HG02852 (cell line): ENCODE results near the gene SH3BGRL3.
"Not testable (repeated sequence)": the region's sequence is repeated elsewhere in the genome, so short reads cannot be mapped to it uniquely, and the experiment has no call there.

Experiments used
- ATAC-seq: cut with Tn5 transposase; IDR thresholded peaks from one replicate; pipeline ENCODE4 v1.9.1; 2021; ENCODE audit warnings: mild to moderate bottlenecking, moderate library complexity; ENCODE audit not compliant: unreplicated experiment

The SH3BGRL3 gene

DNA sequence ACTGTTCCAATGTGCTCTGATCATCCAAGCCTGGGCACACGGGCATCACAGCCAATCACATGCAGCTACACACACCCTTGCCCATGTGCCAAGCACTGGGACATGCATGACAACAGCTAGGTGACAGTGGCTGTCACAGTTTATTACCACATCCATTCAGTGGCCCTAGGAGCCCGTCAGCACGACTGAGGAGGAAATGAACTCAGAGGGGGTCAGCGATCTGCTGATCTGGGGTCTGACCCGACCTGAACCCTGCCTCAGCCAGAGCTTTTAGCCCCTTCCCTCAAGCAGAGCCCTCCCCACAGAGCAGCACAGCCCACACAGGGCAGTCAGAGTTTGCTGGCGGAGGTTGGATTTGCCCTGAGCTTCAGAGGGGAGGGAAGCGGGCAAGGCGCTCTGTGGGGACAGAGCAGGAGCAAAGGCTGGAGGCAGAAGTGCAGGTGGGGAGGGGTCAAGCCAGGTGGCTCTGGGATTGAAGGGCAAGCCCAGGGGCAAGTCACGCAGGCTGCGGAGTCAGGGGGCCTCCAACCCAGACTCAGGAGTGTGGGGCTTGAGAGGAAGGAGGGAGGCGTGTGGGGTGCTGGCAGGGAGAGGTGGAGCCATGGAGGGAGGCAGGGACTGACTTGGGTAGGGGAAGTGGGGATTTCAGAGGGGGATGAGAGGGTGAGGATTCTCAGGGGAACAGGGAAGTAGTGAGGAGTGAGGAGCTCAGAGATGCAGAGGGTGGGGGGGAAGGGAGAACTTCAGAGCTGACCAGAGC is 10.4 kb downstream of the SH3BGRL3 start:
- no peak for ATAC-seq

DNA sequence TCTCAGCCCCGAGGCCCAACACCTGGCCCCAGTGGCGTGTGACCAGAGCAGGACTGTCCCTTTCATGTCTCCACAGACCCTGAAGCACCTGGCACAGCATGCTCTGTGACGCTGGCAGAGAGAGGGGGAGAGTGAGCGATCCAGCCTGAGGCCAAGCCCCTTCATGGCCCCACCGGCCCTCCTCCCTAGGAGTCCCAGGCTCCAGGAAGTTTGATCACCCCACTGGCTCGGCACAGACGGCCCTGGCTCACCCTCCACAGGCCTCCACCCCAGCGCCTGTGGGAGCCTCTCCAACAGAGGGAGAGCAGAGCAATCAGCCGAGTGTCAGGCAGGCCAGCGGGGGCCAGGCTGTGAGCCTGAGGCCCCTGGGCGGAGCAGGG is 11.0 kb downstream of the SH3BGRL3 start:
- no peak for ATAC-seq

DNA sequence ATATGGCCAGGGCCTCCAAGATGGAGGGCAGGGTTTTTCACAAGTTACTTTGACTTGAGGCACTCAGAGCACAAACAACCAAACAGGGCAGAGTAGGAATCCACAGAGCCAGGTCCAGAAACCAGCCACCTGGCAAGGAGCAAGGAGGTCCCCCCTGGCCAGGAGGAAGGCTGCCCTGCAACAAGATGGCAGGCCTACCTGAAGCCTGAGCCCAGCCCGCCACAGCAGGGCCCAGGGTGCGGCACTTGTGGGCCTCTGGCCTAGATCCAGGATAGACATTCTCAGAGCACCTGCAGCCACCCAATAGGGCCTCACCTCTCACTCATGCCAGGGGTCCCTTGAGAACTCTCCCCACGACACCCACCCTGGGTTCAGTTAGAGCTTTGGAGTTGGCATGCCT is 11.5 kb downstream of the SH3BGRL3 start:
- no peak for ATAC-seq

DNA sequence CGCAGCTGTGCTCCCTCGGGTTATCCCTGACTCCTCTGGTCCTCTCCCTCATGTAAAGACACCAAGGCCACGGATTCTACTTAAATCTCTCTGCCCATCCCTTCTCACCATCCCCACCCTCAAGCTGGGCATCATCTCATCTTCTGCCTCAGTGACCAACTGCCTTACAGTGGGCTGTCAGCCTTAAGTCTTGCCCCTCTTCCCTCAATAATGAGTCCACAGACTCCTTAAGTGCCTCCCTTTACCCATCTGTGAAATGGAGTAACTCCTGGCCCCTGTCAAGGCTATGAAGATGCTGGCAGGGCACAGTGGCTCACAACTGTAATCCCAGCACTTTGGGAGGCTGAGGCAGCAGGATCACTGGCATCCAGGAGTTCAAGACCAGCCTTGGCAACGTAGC is 12.1 kb downstream of the SH3BGRL3 start:
- ATAC-seq = no peak

DNA sequence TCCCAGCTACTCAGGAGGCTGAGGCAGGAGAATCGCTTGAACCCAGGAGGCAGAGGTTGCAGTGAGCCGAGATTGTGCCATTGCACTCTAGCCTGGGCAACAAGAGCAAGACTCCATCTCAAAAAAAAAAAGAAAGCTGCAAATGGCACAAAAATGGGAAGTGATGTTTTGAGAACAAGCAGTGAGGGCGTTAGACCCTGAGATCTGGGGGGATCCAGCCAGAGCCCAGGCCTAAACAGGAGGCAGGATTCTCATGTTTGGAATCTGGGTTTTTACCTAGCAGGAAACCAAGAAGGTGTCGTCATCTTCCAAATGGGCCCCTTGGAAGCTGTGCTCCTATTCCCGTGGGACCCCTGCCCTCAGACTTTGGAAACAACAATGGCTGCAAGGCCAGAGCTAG is 12.8 kb downstream of the SH3BGRL3 start:
- ATAC-seq = not testable (repeated sequence)

DNA sequence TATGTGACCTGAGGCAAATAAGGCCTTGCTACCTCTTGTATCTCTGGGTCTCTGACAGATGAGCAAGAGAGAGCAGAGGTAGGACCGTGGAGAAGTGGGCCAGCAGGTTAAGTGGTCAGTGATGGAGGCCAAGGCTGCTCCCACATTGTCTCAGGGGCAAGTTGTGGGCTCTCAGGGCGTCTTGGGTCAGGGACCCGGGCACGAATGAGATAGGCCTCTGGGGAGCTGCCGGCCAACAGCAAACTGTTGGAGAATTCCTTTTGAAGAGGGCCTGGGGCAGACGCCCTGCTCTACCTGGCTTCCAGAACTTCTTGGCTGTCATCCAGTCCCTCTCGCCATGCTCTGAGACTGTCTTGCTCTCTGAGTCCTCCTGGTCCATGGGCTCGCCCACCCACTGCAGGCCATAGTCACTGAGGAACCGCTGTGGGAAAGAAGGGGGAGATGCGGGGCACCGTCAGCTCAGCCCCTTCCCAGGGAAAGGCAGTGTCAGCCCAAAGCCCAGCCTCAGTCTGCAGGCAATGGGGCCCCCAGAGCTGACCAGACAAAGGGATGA is 14.1 kb downstream of the SH3BGRL3 start:
- ATAC-seq = no peak

DNA sequence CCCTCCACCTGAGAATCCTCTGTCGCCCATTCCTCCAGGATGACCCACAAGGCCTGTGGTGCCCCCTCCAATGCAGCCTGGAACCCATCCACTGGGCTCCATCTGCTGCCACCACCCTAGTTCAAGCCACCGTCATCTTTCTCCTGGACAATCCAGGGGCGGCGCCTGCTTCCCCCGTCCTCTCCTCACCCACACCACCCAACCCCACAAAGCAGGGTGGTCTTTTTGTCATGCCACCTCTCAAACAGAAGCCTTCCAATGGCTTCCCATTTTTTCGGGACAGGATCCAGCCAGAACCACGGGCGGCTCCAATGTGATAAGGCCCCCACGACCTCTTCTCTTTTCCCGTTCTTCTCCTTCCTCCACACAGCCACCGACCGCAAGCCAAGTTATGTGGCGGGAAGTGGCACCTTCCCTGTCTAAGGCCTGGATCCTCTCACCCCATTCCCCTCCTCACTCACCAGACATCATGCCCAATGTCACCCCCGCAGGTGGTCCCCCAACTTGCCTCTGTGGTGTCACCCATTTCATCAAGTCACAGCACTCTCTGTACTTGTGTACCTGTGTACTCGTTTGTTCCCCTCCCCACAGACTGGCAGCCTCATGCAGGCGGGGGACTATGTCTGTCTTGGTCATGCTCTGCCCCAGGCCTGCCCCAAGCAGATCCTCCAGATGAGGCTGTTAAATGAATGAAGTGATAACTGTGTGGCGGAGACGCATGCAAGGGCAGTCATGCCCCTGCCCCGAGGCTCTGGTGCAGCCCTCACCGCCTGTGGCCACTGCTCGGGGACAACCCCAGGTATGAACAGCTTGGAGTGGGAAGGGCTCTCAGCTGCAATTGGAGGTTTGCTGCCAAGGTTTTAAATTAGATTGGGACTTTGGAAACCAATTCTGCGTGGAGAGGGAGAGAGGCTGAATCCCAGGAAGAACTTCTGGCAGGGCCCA is 15.6 kb downstream of the SH3BGRL3 start:
- ATAC-seq = no peak

DNA sequence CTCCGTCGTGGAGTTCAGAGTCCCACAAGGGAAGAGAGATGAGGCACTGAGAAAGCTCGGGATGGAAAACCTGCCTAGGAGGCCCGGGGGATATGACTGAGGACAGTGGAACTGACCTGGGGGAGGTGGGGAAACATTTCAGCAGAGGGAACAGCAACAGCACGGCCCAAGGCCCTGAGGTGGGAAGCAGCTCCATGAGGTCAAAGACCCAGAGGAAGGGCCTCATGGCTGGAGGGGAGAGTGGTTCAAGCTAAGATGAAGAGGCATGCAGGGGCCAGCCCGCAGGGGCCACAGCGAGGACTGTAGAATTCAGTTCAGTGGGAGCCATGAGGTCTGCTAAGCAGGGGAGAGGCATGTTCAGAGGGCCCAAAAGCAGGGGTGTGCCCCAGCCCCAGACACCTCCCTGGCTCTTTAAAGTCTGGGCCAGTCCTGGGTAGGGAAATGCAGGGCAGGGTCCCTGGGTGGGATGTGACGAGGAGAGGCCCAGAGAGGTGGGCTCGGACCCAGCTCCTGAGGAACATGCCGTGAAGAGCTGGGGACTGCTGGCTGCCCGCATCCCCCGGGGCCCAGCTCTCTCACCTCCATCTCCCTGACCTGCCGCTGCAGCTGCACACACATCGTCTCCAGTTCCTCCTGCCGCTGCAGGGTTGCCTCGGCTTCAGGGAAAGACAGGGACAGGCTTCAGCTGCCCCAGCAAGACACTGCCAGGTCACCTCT is 16.6 kb downstream of the SH3BGRL3 start:
- no peak for ATAC-seq

DNA sequence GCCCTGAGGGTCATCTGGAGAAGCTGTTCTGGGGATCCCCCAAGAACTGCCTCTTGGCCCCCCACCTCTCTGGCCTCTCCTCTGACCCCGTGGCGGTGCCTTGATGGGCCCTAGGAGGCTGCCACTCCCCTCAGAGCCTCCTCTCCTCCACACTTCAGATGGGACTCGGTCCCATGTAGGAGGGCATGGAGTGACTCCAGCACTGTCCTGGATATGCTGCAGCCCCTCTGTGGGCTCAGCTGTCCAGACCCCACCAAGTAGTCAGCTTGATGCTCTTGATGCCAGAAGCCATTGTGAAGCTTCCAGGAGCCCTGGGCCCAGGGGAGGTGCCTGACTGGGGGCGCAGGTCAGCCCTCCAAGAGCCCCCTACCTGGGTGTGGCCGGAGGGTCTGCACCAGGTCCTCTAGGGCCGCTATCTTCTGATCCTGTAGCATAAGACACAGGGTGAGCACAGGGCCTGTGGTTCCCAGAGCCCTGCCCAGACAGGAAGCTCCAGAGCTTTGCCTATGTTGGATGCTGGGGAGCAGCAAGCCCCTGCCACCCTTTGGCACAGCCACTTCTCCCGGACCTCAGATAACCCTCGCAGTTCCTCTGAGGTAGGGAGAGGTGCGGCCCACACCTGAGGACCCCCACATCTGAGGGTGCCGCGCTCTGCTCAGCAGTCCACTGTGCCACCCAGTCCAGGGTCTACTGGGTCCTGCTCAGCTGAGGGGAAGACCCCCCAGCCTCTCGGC is 17.3 kb downstream of the SH3BGRL3 start:
- ATAC-seq = no peak

DNA sequence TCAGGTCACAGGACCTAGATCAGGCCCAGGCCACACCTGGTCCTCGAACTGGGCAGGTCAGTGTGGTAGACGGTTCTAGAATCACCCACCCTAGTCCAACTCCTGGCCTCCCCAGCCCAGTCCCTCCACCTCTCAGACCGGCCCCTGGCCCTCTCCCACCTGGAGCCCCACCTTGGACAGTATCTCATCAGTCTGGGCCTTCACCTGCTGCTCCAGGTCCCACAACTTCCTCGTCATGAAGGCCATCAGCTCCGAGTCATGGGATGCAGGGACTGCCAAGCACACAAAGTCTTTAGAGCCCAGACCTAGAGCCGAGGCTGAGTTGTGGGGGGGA is 17.9 kb downstream of the SH3BGRL3 start:
- no peak for ATAC-seq

DNA sequence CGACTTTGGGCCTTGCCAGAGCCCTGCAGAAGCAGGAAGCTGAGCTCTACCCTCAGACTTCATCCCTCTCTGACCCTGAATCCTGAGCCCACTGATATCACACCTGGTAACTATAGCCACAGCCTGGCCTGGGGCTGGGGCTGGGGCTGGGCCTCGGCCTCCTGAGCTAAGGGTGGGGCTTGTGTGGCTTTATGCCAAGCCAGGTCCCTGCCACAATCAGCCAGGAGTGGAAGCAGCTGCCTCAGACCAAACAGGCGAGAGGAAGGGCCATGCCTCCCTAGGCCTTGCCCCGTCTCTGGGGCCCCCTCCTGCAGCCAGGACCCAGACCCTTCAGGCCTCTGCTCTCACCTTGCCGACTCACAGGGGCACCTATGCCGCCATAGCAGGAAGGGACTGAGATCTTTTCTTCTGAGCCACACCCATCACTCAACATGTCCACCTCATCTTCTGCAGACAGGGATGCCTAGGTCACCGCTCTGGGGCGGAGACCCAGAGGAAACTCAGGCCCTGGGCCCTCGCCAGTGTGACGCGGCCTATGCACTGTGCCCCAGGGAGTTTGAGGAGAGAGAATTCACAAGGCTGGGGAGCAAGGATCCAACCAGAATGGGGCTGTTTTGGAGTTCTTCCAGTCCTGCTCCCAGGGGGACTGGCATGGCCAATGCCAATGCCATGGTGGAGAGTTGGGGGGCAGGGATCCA is 20.8 kb downstream of the SH3BGRL3 start:
- no peak for ATAC-seq

DNA sequence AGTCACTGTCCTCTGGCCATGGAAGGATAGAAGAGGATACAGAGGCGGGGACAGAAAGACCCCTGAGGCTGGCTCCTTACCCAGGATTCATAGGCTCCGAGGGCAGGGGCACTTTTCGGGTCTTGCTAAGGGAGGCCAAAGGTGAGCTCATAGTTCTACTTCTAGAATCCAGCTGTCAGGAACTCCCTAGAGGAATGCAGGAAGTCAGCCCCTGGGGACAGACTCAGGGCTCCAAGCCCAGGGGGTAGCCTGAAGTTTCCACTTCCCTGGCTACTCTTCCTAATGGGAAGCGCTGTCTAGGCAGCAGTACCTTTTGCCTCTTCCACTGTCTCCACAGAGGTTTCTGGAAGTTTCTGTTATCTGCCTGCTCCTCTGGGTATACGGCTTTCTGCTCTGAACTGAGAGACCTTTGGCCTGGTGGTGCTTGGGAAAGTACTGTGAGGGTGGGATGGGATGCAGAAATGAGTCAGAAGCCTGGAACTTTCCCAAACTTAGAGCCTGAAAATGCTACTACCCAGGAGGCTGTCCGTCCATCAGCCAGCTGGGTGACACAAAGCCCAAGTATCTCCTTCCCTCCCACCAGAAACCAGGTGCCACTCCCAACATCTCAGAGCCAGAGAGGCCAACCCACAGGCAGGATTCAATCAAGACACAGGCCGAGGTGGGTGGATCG is 23.0 kb downstream of the SH3BGRL3 start:
- ATAC-seq = no peak

DNA sequence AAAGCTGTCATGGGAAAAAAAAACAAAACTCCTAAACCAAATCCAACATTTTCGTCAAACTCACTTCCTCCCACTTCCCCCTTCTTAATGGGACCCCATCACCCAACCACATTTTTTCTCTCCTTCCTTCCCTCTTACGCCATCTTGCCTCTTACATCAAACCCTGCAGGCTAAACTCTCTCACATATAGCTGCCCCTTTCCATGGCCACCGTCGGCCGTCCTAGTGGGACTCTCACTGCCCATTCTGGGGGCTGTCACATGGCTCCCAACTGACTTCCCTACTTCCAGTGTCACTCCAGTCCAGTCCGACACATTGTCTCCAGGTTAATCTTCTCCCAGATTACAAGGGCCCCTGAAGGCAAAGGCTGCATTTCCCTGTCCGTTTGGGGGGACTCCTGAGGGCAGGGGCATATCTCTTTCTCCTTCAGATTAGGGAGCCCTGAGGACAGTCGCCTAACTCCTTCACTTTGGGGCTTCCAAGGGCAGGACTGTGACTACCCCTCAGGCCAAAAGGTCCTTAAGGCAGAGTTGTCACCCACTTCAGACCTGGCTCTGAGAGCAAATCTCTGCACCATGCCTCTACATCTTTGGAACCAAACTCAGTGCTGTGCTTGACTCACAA is 25.9 kb downstream of the SH3BGRL3 start:
- ATAC-seq = no peak

DNA sequence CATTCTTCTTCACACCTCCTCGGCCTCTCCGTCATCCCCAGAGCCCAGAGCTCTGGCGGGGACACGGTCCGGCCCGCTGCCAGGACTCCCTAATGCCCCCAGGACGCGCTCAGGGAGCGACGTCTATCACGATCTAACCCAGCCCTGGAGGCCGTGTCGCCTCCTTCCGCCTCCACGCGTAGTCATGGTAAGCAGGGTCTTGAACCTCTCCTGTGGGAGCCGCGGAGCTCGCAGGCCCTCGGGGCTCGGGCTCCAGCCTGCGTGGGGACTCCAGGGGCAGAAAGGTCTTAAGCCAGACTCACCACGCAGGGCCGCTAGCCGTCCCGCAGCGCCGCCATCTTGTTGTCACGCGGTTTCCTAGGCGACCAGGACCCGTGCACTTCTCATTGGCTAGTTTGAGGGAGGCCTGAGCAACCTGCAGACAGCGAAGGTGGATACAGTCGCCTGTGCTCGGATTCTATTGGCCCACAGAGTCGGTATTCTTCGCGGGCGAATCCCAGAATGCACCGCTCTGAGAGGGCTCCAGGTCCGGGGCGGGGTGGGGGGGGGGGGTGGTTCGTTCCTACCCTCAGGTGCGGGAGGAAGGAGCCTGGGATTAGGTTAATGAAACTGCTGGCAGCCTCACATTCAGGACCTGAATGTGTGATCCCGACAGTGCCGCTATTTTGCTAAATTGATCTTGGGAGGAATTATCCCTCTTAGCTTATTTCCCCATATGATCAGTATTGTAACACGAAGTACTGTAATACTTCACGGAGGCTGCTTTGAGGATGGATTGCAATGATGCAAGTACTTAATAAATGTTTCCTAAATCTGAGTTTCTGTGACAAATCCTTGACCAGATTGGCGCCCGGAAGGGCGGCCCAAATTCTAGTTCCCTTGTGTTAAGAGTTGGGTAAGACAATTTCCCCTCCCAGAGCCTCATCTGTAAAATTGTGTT is 26.7 kb downstream of the SH3BGRL3 start, which contains the start of gene UBXN11:
UBXN11 (minus strand) TSS at position 347 of the 940 bp plus-strand sequence. CDS start 3,753 bp downstream, outside the sequence.
- peak; percentile 98 for ATAC-seq

DNA sequence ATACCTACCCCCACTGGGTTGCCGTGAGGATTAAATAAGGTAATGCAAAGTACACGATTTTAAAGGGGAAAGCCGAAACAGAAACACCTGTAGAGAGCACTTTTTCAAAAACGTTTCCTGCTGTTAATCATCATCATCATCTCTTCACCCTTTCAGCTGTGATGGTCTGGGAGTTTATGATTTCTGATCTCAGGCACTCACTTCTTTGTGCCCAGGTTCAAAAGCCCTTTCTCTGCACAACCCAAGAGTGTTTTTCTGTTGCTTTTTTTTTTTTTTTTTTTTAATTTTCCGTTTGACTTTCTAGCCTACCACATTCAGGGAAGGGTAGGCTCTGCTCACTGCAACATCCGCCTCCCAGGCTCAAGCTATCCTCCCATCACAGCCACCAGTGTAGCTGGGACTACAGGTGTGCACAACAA is 27.5 kb downstream of the SH3BGRL3 start:
- ATAC-seq = no peak

DNA sequence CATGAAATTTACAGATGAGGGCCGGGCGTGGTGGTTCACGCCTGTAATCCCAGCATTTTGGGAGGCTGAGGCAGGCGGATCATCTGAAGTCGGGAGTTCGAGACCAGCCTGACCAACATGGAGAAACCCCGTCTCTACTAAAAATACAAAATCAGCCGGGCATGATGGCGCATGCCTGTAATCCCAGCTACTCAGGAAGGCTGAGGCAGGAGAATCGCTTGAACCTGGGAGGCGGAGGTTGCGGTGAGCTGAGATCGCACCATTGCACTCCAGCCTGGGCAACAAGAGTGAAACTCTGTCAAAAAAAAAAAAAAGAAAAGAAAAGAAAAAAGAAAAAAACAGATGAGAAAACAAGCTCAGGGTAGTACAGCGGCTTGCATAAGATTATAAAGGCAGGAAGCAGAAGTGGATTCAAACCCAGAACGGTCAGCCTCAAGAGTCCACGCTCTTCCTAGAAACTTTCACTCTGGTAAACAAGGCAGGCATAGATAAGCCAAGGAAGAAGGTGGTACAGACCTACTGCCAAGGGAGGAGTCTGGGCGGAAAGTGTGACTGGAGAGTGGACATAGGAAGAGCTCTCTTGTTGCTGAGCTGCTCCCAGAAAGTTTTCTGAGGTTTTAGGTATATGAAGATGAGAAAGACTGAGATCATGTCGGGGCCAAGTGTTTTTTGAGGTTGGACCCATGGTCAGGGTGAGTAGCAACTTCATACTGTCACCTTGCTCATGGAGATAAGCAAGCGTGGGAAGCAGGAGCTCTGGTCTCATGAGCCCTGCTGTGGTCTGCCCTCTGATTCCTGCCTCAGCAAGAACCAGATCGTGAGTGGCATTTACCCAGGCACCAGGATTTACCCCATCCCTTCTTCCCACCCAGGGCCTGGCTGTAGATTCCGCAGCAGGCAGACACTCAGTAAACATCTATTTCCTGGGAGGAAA is 28.3 kb downstream of the SH3BGRL3 start:
- not testable (repeated sequence) for ATAC-seq

DNA sequence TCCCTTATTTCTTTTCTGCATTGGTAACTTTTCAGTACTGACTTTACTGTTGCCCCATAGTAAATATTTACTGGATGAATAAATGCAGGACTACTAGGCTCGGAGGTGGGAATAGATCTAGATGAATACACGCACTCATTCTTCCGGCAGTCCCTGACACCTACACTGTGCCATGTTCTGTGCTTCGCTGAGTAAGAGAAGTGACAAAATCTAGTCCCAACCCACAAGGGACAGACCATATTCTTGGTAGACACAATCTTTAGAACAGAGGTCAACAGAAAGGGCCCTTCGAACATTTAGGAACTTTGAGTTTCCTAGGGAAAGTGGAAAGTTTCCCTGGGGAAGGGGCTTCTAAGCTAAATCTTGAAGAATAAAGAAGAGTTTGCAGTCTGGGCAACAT is 34.6 kb downstream of the SH3BGRL3 start:
- ATAC-seq = no peak
